Thyroid gland (tissue), 4 donors: ENCODE results near the gene RBM5.

Source experiments
- POLR2A ChIP-seq, 2 donors: fragments of 450-650 bp; IDR thresholded peaks; one replicate each; pipeline ENCODE4 v1.6.1; 2017; ENCODE audit warnings: antibody characterized with exemption in 2 of 2, mild to moderate bottlenecking in 2 of 2, moderate library complexity in 1 of 2
- TF ChIP-seq, protein P1 (sequence below), 6 experiments: fragments of 200-600 bp in 3 of 6; fragments of 450-650 bp in 3 of 6; sonication (generic) in 3 of 6; IDR thresholded peaks; one replicate each; pipeline ENCODE4 v1.5.1; 2016 to 2019; ENCODE audit warnings: antibody characterized with exemption in 6 of 6, mild to moderate bottlenecking in 2 of 6, inconsistent platforms in 1 of 6, moderate library complexity in 1 of 6

DNA sequence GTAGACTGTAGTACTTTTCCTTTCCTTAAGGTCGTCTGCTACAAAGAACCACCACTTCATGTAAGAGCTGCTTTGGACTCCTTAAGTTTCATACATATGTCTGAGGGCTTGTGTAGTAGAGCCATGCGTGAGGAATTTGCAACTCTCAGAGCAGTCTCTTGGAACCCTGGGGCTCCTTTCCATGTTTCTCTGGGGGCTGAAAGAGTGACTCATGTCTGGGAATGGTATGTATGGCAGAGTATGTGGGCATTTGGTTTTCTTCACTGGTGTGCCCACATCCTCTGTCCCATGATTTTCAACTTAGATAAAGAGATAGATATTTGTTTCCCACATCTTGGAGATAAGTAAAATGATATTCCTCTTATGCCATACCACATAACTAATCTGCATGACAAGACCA is 20.6 kb upstream of the RBM5 start:
- TF ChIP-seq POLR2A (IDR thresholded peaks at IDR 0.05), result no peak
- TF ChIP-seq, protein P1, sequence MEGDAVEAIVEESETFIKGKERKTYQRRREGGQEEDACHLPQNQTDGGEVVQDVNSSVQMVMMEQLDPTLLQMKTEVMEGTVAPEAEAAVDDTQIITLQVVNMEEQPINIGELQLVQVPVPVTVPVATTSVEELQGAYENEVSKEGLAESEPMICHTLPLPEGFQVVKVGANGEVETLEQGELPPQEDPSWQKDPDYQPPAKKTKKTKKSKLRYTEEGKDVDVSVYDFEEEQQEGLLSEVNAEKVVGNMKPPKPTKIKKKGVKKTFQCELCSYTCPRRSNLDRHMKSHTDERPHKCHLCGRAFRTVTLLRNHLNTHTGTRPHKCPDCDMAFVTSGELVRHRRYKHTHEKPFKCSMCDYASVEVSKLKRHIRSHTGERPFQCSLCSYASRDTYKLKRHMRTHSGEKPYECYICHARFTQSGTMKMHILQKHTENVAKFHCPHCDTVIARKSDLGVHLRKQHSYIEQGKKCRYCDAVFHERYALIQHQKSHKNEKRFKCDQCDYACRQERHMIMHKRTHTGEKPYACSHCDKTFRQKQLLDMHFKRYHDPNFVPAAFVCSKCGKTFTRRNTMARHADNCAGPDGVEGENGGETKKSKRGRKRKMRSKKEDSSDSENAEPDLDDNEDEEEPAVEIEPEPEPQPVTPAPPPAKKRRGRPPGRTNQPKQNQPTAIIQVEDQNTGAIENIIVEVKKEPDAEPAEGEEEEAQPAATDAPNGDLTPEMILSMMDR (IDR thresholded peaks at IDR 0.05), result no peak
